GM18907 (cell line): ENCODE results near the gene C22orf42.
"Not testable (repeated sequence)": the region's sequence is repeated elsewhere in the genome, so short reads cannot be mapped to it uniquely, and the experiment has no call there.

Source experiments
- ATAC-seq: cut with Tn5 transposase; IDR thresholded peaks from one replicate; pipeline ENCODE4 v1.9.1; 2021; ENCODE audit warnings: mild to moderate bottlenecking, moderate library complexity; ENCODE audit not compliant: unreplicated experiment

C22orf42 gene

GRCh38 chr22:32191021-32191420 is 31.9 kb upstream of the C22orf42 start:
- ATAC-seq = not testable (repeated sequence)

DNA sequence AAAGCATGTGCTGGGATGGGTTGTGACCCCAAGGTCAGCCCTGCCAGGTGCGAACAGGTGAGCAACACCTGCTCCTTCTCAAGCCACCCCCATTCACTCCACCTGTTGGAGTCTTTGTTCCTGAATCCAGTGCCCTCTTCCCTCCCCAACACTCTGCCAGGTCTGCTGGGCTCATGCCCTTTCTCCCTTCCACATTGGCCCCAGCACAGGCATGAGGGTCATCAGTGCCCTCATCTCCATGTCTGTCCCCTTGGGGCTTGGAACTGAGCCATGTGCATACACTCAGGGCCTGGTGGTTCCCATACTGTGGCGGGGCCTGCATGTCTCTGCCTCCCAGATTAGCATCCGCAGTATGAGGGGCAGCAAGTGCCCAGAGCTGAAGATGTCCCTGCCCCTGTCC is 26.7 kb upstream of the C22orf42 start:
- ATAC-seq = no peak

DNA sequence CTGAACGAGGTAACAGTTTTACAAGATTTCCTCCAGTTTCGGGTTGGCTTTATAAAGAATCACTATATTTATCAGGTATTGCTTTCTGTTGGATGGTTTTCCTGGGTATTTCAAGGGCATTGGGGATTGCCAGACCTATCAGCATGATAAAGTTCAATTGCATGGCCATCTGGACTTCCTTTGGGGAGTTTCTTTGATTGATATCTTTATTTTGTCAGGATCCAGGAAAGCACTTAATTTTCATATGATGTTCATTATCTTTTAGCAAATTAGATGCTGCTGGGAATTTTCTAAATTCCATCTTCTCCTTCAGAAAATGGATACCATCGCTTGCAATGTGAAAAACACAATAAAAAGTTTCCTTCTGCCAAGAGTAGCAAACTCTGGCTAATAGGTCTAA is 24.5 kb upstream of the C22orf42 start:
- no peak for ATAC-seq

- ATAC-seq = no peak
Measured at GRCh38 chr22:32181043-32181442, 21.9 kb upstream of the C22orf42 start.

- no peak for ATAC-seq
Measured at GRCh38 chr22:32177221-32177765, 18.2 kb upstream of the C22orf42 start.

DNA sequence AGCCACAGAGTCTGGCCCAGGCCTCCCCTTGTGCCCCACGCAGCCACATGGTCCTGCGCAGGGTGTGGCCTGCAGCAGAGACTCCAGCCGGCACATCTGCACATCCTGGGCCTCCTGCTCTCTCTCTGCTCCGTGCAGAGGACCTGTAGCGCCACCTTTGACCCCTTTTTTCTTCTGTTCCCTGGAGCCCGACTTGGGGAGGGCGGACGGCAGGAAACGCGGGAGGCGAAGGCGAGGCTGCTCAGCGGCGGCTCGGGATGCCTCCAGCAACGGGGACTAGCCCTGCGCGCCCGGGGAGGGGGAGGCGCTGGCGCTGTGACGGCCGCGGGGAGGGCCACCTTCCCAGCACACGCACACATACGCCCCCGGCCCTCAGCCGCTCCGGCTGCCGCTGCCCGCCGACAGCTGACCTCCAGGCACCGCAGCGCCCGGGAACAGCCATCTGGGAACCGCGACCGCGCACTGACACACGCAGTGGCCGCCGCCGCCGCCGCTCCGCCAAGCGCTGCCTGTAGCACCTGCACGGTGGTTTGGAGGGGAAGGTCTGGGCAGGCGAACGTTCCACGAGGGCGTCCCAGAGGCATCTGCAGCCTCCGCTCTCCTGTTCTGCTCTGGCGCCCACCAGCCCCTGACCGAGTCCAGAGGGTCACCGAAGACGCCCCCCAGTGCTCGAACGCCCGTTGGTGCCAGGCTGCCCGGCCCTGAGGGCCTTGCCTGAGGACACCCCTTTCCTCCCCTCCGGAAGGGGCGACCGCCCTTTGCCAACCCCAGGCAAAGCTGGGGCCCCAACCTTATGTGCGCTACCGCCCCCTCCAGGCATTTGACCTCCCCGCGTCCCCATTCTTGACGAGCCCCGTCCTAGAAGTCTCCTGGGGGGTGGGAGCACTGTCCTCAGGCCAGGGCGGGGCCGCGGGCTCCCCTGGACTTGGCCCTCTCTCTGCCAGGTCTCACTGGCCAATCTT is 16.9 kb upstream of the C22orf42 start:
- ATAC-seq = no peak

DNA sequence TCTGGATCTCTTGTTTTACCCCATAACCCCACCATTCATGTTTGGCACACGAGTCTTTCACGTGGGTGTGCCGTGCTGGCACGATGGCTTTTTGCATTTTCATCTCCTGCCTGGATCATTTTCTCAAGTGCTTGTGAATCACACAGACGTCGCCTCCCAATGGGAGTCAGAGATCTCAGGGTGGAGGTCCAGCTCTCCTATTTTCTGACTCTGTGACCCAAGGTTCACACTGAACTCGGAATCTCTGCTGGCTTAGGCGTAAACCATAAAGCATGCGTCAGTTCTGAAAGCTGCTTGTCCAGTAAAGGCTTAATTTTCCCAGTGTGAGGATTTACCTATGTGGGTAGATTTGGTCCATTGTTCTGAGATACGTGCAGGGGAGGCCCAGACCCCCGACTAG is 16.0 kb upstream of the C22orf42 start:
- no peak for ATAC-seq

DNA sequence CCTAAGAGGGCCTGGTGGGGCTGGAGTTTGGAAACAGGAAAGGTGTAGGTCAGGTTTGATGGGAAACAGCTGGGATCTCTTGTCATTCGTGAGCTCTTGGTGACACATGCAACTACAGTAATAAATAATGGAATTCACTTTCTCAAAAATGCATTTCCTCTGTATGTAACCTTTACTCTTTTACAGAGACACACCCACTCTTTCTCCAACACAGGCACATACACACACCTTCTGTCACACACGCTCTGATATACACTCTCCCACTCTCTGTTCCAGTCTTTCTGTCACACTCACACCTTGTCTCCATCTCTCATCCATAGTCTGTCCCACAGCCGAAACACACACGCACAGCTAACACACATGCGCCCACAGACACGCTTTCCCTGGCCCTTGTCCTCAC is 6.6 kb upstream of the C22orf42 start:
- no peak for ATAC-seq

- no peak for ATAC-seq
Measured at GRCh38 chr22:32164075-32164860, 5.2 kb upstream of the C22orf42 start.

- not testable (repeated sequence) for ATAC-seq
Measured at GRCh38 chr22:32160411-32160810, 1.3 kb upstream of the C22orf42 start.

DNA sequence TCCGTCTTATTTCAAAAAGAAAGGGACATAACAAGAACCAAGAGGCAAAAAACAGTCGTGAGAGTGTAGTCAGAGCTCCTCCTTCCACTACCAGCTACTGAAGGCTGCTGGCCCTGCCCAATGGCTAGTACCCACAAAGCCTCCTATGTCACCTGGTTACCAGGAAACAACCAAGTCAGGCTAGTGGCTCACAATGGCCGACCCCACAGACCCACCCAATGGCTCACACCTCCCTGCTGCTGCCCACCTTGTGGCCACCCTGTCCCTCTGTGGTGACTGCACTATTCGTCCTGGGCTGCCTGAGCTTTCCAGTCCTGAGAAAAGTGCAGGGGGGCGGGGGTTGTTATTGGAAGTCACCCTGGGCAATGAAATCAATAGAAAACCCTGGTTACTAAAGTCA is 1.5 kb downstream of the C22orf42 start:
- not testable (repeated sequence) for ATAC-seq

DNA sequence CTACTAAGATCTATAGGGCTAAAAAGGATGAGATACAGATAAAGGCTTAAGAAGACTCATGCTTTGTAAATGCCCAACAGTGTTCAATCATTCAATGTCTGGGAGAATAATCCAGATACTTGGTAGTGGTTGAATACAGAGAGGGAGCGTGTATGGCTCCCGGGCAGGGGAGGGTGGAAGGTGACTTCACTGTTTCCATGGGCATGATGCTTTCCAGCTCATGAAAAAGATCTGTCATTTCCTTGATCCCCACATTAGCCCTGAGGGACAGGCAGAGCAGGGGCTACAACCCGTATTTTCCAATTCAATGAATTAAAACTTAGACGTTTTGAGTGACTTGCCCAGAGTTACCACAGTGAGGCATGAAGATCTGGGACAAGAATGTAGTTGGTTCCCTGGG is 4.4 kb downstream of the C22orf42 start:
- ATAC-seq = not testable (repeated sequence)

DNA sequence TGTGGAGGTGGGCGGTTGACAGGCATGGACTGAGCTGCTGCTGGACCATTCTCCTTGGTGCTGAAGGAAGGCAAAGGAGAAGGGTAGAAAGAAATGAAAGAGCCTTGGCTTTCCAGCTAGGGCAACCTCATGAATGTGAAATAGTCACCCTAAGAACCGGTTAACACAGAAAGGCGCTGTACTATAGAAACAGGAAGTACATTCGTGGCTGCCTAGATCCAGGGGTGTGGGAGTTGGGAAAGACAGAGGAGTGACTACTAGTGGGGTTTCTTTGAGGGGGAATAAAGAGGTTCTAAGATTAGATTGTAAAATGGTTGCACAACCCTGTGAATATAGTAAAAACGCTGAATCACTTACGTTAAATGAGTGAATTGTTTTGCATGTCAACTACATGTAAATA is 7.5 kb downstream of the C22orf42 start:
- ATAC-seq = not testable (repeated sequence)

DNA sequence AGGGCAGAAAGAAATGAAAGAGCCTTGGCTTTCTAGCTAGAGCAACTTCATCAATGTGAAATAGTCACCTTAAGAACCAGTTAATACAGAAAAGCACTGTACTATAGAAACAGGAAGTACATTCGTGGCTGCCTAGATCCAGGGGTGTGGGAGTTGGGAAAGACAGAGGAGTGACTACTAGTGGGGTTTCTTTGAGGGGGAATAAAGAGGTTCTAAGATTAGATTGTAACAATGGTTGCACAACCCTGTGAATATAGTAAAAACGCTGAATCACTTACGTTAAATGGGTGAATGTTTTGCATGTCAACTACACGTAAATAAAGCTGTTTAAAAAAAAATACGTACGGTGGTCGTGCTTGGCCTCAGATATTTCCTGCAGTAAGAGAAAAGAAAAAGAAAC is 8.5 kb downstream of the C22orf42 start:
- not testable (repeated sequence) for ATAC-seq

GRCh38 chr22:32148372-32148771 is 10.7 kb downstream of the C22orf42 start:
- not testable (repeated sequence) for ATAC-seq

- ATAC-seq = not testable (repeated sequence)
Measured at GRCh38 chr22:32147128-32147527, 12.0 kb downstream of the C22orf42 start.

GRCh38 chr22:32144496-32145274 is 14.4 kb downstream of the C22orf42 start:
- no peak for ATAC-seq

DNA sequence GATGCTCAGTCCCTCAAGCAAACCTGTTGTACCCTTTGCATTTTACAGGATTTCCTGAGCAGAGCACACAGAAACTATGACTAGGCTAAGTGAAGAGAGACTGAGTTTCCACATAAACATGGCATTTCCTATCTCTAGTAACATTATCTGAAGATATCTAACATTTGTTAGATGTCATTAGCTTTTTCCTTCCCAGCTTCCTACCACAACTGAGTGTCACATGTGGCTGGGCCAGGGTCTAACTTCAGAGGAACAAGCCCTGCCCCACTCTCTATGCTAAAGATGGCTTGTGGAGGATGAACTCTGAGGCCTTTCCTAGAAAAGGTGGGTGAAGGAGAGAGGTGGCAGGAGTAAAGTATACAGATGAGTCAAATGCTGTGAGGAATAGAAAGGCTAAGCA is 16.5 kb downstream of the C22orf42 start:
- no peak for ATAC-seq

- not testable (repeated sequence) for ATAC-seq
Measured at GRCh38 chr22:32140688-32141087, 18.4 kb downstream of the C22orf42 start.

- not testable (repeated sequence) for ATAC-seq
Measured at GRCh38 chr22:32138576-32138975, 20.5 kb downstream of the C22orf42 start.
